GM12801 (cell line): ENCODE measurements around the gene BCL7A.

Source experiments
- CTCF ChIP-seq: IDR thresholded peaks from one replicate; pipeline ENCODE4 v1.5.1; 2011; ENCODE audit warnings: control low read depth; ENCODE audit not compliant: insufficient read length; ENCODE audit errors: extremely low read depth

Gene BCL7A

DNA sequence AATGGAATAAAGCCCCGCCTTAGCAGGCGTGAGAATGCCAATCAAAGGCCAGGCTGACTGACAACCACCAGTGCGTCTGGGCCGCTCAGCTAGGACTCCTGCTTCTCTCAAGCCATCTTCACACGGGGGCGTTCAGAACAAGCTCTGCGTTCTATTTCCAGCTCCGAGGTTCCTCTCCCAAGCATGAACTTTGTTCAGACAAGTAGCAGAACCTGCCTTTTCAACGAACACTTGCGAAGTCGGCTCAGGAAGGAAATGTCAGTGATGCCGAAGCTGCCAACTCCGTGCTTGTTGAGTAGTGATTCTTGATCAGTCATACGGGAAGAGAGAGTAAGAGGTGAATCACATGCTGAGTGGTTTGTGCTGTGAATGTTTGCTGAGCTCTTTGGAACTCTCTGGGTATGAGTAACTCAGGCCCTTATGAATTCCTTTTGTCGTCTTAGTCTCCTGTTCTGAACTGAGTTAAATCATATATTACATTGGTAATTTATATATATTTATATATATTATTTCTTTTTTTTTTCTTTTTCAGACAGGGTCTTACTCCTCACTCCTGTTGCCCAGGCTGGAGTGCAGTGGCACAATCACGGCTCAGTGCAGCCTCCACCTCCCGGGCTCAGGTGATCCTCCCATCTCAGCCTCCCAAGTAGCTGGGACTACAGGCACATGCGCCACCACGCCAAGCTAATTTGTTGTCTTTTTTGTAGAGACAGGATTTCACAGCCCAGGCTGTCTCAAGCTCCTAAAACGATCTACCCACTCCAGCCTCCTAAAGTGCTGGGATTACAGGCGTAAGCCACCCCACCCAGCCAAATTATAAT is 29.4 kb upstream of the BCL7A start:
- no peak for TF ChIP-seq CTCF

GRCh38 chr12:121996050-121996944 is 25.4 kb upstream of the BCL7A start:
- TF ChIP-seq CTCF, result no peak

- no peak for TF ChIP-seq CTCF
These were observed 24.6 kb upstream of the BCL7A start for GRCh38 chr12:121996945-121997612.

- no peak for TF ChIP-seq CTCF
These were observed 20.0 kb upstream of the BCL7A start for GRCh38 chr12:122001466-122002209.

GRCh38 chr12:122003651-122004611 is 17.8 kb upstream of the BCL7A start:
- TF ChIP-seq CTCF, result no peak

GRCh38 chr12:122004633-122005071 is 17.0 kb upstream of the BCL7A start:
- no peak for TF ChIP-seq CTCF
